ENCODE measurements around the gene TESPA1. TPM values are rescaled to one million over a fixed set of nuclear protein-coding genes. Genes with fewer than 3 reads are reported as not detected.
A peak's percentile ranks its signal among the peaks of the same experiment; 100 is the strongest.

Gene TESPA1
- total RNA-seq, 2 experiments from 2014 or later = 92.6 to 95.9 TPM

DNA sequence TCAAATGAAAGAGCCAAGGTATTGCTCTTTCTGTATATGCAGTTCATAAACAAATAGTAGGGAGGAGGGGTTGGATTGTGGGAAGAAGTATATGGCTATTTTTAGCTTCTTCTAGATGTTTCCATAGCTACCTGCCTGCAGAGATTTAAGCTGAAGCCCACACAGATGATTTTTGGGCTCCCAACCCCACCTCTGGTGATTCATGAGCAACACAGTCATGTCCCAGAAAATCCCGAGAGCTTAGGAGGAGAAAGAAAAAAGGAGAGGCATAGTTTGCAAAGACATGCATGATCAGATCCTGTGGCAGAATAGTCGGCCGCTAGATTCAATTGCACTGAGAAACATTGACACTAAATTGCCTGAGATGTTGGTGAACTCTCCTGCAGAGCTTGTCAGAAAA, 13.8 kb downstream of the TESPA1 start:
- no peak for DNase-seq
- Mint-ChIP-seq H3K9me3 (no peaks in the 10 kb centered on the region), H3K27me3 (no peaks in the 10 kb centered on the region), H3K4me3 (no peak overlapping the region), H3K27ac (peak overlapping the region; percentile 40), H3K36me3 (peaks cover 79% of the 10 kb centered on the region), H3K4me1 (peaks cover 67% of the 10 kb centered on the region)

- peaks cover 65% of the 10 kb centered on the region for H3K4me1 Mint-ChIP-seq
- no peaks in the 10 kb centered on the region for H3K9me3 Mint-ChIP-seq
- no peaks in the 10 kb centered on the region for H3K27me3 Mint-ChIP-seq
- peaks cover 77% of the 10 kb centered on the region for H3K36me3 Mint-ChIP-seq
- peak overlapping the region; percentile 73 for H3K27ac Mint-ChIP-seq
- no peak for DNase-seq
- H3K4me3 Mint-ChIP-seq = peak overlapping the region; percentile 22
These were observed 16.3 kb downstream of the TESPA1 start for GRCh38 chr12:54968181-54968730.

DNA sequence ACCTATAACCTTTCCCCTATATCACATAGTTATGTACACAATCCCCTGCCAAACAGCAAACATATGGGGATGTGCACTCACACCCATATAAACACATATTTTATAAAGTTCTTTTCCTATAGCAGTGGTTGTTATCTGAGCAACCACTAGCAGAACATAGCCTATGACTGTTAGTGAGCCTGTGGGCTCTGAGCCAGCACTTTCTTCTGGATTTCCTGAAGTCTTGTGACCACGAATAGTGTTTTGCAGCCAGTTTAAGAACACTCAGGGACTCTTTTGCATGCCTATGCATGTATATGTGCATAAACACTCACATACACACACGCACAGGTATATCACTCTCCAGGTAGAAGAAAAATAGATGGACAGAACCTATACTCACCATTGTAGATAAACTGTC, 17.1 kb downstream of the TESPA1 start:
- H3K4me3 Mint-ChIP-seq = no peak overlapping the region
- peaks cover 66% of the 10 kb centered on the region for H3K4me1 Mint-ChIP-seq
- no peak for DNase-seq

DNA sequence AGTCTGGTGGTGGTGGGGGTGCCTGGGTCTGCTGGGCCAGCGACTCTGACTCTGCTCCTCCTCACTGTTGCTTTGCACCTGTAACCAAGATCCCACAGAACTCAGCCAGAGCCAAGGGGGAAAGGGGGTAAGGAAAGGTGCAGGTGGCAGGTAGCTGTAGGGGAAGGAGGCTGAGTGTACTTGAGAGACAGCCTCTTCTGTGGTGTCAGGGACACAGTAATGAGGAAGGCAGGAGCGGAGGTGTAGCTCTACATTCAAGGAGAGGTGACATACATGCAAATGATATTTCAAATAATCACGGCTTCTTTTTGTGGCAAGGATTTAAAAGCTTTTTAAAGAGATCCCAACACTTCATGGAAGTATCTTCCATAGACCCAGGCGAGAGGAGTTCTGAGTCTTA, 23.4 kb downstream of the TESPA1 start:
- Mint-ChIP-seq H3K4me3 (no peak overlapping the region), H3K36me3 (peaks cover 81% of the 10 kb centered on the region), H3K27me3 (no peaks in the 10 kb centered on the region), H3K9me3 (no peaks in the 10 kb centered on the region), H3K27ac (peak overlapping the region; percentile 72), H3K4me1 (peaks cover 81% of the 10 kb centered on the region)
- DNase-seq = no peak

More for the DNA sequence above, 17.1 kb downstream of the TESPA1 start:
- Mint-ChIP-seq H3K27ac (peak overlapping the region; percentile 73), H3K27me3 (no peaks in the 10 kb centered on the region), H3K9me3 (no peaks in the 10 kb centered on the region), H3K36me3 (peaks cover 76% of the 10 kb centered on the region)

GRCh38 chr12:54959291-54960018, 25.1 kb downstream of the TESPA1 start:
- H3K36me3 Mint-ChIP-seq = peaks cover 84% of the 10 kb centered on the region
- no peak overlapping the region for H3K4me3 Mint-ChIP-seq
- no peaks in the 10 kb centered on the region for H3K27me3 Mint-ChIP-seq
- peaks cover under 1% of the 10 kb centered on the region for H3K9me3 Mint-ChIP-seq
- peaks cover 81% of the 10 kb centered on the region for H3K4me1 Mint-ChIP-seq
- peak overlapping the region; percentile 87 for H3K27ac Mint-ChIP-seq
- no peak for DNase-seq

DNA sequence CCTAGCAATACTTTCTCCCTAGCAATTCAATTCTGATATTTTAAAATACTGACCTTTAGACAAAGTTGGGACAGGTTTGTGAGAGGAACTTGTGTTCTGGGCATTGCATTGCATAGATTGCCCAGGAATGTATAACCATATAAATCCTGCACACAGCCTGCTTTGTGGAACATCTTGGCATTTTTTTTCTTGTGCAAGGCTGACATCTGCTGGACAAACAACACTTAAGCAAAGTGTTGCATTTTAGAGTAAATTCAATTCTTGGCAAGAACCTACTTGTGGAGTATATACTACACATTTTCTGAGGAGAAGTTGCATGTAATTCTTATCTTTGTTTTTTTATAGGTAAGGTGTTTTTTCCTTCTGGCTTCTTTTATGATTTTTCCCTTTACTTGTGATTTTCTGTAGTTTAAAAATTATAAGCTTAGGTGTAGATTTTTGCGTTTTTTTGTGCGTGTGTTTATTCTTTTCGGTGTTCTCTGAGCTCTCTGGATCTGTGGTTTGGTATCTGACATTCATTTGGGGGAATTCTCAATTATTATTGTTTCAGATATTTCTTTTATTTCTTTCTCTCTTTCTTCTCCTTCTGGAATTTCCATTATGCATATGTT, 26.4 kb downstream of the TESPA1 start:
- Mint-ChIP-seq H3K36me3 (peaks cover 87% of the 10 kb centered on the region), H3K4me1 (peaks cover 86% of the 10 kb centered on the region), H3K9me3 (peaks cover 4% of the 10 kb centered on the region), H3K27me3 (no peaks in the 10 kb centered on the region), H3K27ac (peak overlapping the region; percentile 87), H3K4me3 (peak overlapping the region; percentile 19)
- no peak for DNase-seq

- Mint-ChIP-seq H3K4me3 (peak overlapping the region; percentile 59), H3K27ac (peak overlapping the region; percentile 89), H3K36me3 (peaks cover 88% of the 10 kb centered on the region), H3K4me1 (peaks cover 84% of the 10 kb centered on the region), H3K27me3 (no peaks in the 10 kb centered on the region), H3K9me3 (peaks cover 10% of the 10 kb centered on the region)
- DNase-seq = no peak
These were observed 27.5 kb downstream of the TESPA1 start for GRCh38 chr12:54956818-54957641.

GRCh38 chr12:54956322-54956721, 28.2 kb downstream of the TESPA1 start:
- Mint-ChIP-seq H3K27me3 (no peaks in the 10 kb centered on the region), H3K4me3 (peak overlapping the region; percentile 59), H3K9me3 (peaks cover 13% of the 10 kb centered on the region), H3K4me1 (peaks cover 83% of the 10 kb centered on the region), H3K27ac (peak overlapping the region; percentile 89), H3K36me3 (peaks cover 88% of the 10 kb centered on the region)
- no peak for DNase-seq

GRCh38 chr12:54954801-54955200, 29.8 kb downstream of the TESPA1 start:
- no peaks in the 10 kb centered on the region for H3K27me3 Mint-ChIP-seq
- no peak overlapping the region for H3K4me3 Mint-ChIP-seq
- H3K27ac Mint-ChIP-seq = peak overlapping the region; percentile 16
- DNase-seq = no peak
- H3K9me3 Mint-ChIP-seq = peaks cover 19% of the 10 kb centered on the region
- H3K4me1 Mint-ChIP-seq = peaks cover 84% of the 10 kb centered on the region
- peaks cover 91% of the 10 kb centered on the region for H3K36me3 Mint-ChIP-seq

- Mint-ChIP-seq H3K36me3 (peaks cover 91% of the 10 kb centered on the region), H3K4me1 (peaks cover 79% of the 10 kb centered on the region), H3K4me3 (no peak overlapping the region), H3K27ac (peak overlapping the region; percentile 66), H3K9me3 (peaks cover 19% of the 10 kb centered on the region), H3K27me3 (no peaks in the 10 kb centered on the region)
- DNase-seq = no peak
These were observed 30.3 kb downstream of the TESPA1 start for GRCh38 chr12:54954228-54954627.

DNA sequence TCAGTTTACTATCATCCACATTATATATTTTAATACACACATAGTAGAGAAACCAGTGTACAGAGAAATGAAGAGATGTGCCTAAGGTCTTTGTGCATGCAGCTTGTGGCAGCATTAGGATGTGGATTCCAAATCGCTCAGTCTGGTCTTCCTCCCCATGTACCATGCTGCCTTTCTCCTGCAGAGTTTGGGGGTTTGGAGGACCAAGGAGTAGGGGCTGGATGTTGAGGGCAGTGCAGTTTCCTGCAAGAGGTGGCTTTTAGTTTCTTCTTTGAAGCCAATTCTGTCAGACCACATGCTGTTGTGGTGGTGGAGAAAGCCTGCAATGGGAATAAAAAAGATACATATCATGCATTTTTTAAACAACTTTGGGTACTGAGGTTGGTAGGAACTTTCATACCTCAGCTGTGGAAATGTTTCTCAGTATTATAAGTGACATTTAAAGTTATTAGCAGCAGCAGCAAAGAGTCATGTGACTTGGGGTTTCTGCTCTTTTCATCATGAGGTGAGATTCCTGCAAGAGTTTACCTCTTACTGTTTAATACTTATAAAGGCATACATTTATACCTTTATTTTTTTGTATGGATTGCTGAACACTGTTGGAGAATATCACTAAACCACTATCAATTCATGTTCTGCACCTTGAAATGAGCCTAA, 34.4 kb downstream of the TESPA1 start:
- Mint-ChIP-seq H3K9me3 (peaks cover 20% of the 10 kb centered on the region), H3K27ac (peak overlapping the region; percentile 46), H3K4me3 (no peak overlapping the region), H3K4me1 (peaks cover 66% of the 10 kb centered on the region), H3K27me3 (no peaks in the 10 kb centered on the region), H3K36me3 (peaks cover 80% of the 10 kb centered on the region)
- no peak for DNase-seq

GRCh38 chr12:54949073-54949711, 35.4 kb downstream of the TESPA1 start:
- H3K4me3 Mint-ChIP-seq = no peak overlapping the region
- no peak for DNase-seq
- peaks cover 70% of the 10 kb centered on the region for H3K36me3 Mint-ChIP-seq
- peak overlapping the region; percentile 80 for H3K27ac Mint-ChIP-seq
- no peaks in the 10 kb centered on the region for H3K27me3 Mint-ChIP-seq
- peaks cover 18% of the 10 kb centered on the region for H3K9me3 Mint-ChIP-seq
- peaks cover 57% of the 10 kb centered on the region for H3K4me1 Mint-ChIP-seq

GRCh38 chr12:54948171-54948570, 36.4 kb downstream of the TESPA1 start:
- no peaks in the 10 kb centered on the region for H3K27me3 Mint-ChIP-seq
- peaks cover 60% of the 10 kb centered on the region for H3K36me3 Mint-ChIP-seq
- H3K27ac Mint-ChIP-seq = peak overlapping the region; percentile 80
- peaks cover 17% of the 10 kb centered on the region for H3K9me3 Mint-ChIP-seq
- no peak for DNase-seq
- H3K4me1 Mint-ChIP-seq = peaks cover 50% of the 10 kb centered on the region
- H3K4me3 Mint-ChIP-seq = no peak overlapping the region

- H3K27ac Mint-ChIP-seq = no peak overlapping the region
- no peak for DNase-seq
- peaks cover 2% of the 10 kb centered on the region for H3K9me3 Mint-ChIP-seq
- H3K4me1 Mint-ChIP-seq = peaks cover 28% of the 10 kb centered on the region
- no peaks in the 10 kb centered on the region for H3K27me3 Mint-ChIP-seq
- peaks cover 35% of the 10 kb centered on the region for H3K36me3 Mint-ChIP-seq
- no peak overlapping the region for H3K4me3 Mint-ChIP-seq
These were observed 39.5 kb downstream of the TESPA1 start for GRCh38 chr12:54945082-54945481.

Data from activated naive CD8-positive, alpha-beta T cell treated with anti-CD3 and anti-CD28 coated beads for 36 hours (primary cell).